B cell (primary cell): ENCODE measurements around the gene CACNA1H.

Experiments
- EZH2 ChIP-seq: IDR thresholded peaks from 2 replicates; pipeline ENCODE4 v1.6.1; 2012; ENCODE audit warnings: borderline replicate concordance, low read depth, mild to moderate bottlenecking, moderate library complexity, low read length; ENCODE audit not compliant: insufficient read depth, poor library complexity, severe bottlenecking
- TF ChIP-seq, protein P1 (sequence below): fragments of 200-600 bp; IDR thresholded peaks from one replicate; pipeline ENCODE4 v1.8.0; 2022; ENCODE audit warnings: antibody characterized with exemption, mild to moderate bottlenecking

- no peak for TF ChIP-seq EZH2
- TF ChIP-seq, protein P1, sequence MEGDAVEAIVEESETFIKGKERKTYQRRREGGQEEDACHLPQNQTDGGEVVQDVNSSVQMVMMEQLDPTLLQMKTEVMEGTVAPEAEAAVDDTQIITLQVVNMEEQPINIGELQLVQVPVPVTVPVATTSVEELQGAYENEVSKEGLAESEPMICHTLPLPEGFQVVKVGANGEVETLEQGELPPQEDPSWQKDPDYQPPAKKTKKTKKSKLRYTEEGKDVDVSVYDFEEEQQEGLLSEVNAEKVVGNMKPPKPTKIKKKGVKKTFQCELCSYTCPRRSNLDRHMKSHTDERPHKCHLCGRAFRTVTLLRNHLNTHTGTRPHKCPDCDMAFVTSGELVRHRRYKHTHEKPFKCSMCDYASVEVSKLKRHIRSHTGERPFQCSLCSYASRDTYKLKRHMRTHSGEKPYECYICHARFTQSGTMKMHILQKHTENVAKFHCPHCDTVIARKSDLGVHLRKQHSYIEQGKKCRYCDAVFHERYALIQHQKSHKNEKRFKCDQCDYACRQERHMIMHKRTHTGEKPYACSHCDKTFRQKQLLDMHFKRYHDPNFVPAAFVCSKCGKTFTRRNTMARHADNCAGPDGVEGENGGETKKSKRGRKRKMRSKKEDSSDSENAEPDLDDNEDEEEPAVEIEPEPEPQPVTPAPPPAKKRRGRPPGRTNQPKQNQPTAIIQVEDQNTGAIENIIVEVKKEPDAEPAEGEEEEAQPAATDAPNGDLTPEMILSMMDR, result no peak
Measured at GRCh38 chr16:1134776-1135458, 18.0 kb upstream of the CACNA1H start.
